Lung (tissue), 12 donors: Measurements from ENCODE around the gene GFY. TPM values are rescaled to one million over a fixed set of nuclear protein-coding genes. Genes with fewer than 3 reads are reported as not detected.

Experiments
- ATAC-seq: fragments of 200-7000 bp; cut with Tn5 transposase; one replicate; pipeline ENCODE4 v1.9.1; 2020; ENCODE audit warnings: moderate number of reproducible peaks; ENCODE audit not compliant: insufficient read depth, low FRiP score
- DNase-seq, 3 donors: peaks; one replicate each; pipeline ENCODE4 v3.0.0-alpha.2; 2013 to 2017
- H3K27ac ChIP-seq, 2 donors: one replicate each; pipeline ENCODE4 v1.5.1; 2013; ENCODE audit warnings: mild to moderate bottlenecking in 2 of 2, moderate library complexity in 2 of 2, control low read depth in 1 of 2, inconsistent platforms in 1 of 2, low read depth in 1 of 2, low read length in 1 of 2
- H3K27me3 ChIP-seq, 3 donors: one replicate each; pipeline ENCODE4 v1.5.1; 2013; ENCODE audit warnings: low read length in 2 of 3; ENCODE audit not compliant: control insufficient read depth in 3 of 3, insufficient read depth in 3 of 3
- H3K36me3 ChIP-seq, 4 donors: one replicate each; pipeline ENCODE4 v1.5.1; 2013; ENCODE audit warnings: low read length in 4 of 4, mild to moderate bottlenecking in 1 of 4, moderate library complexity in 1 of 4; ENCODE audit not compliant: control insufficient read depth in 4 of 4, insufficient read depth in 4 of 4
- H3K4me1 ChIP-seq, 5 donors: one replicate each; pipeline ENCODE4 v1.5.1; 2013; ENCODE audit warnings: low read length in 5 of 5, mild to moderate bottlenecking in 2 of 5, moderate library complexity in 1 of 5; ENCODE audit not compliant: control insufficient read depth in 5 of 5, insufficient read depth in 5 of 5
- H3K4me3 ChIP-seq: one replicate; pipeline ENCODE4 v1.5.1; 2013; ENCODE audit warnings: mild to moderate bottlenecking, control low read depth, moderate library complexity
- H3K9ac ChIP-seq, 2 donors: one replicate each; pipeline ENCODE4 v1.5.1; 2013; ENCODE audit warnings: low read length in 2 of 2, control low read depth in 1 of 2; ENCODE audit not compliant: insufficient read depth in 1 of 2
- H3K9me3 ChIP-seq, 4 donors: one replicate each; pipeline ENCODE4 v1.5.1; 2013; ENCODE audit warnings: low read length in 3 of 4, mild to moderate bottlenecking in 1 of 4, moderate library complexity in 1 of 4; ENCODE audit not compliant: control insufficient read depth in 4 of 4, insufficient read depth in 3 of 4
- CTCF ChIP-seq: IDR thresholded peaks from 2 replicates; pipeline ENCODE4 v1.5.1; 2012; ENCODE audit warnings: mild to moderate bottlenecking; ENCODE audit errors: control extremely low read depth, extremely low read depth
- WGBS, 2 donors: extraction: QIAGEN DNeasy Blood & Tissue Kit; methylation state at CpG; one replicate each; pipeline ENCODE4 v1.1.7; 2013; 5-methylcytosine and 5-hydroxymethylcytosine counted together
- polyA plus RNA-seq, 2 donors: library from polyadenylated mRNA; stranded (reverse); fragments of 200-250 nt; gene quantifications; one replicate each; pipeline ENCODE4 v1.2.1, GENCODE V29; 2013
- total RNA-seq, 2 donors: library from RNA; depleted of rRNA in 1 of 2; stranded (reverse); fragments of >200 nt in 1 of 2; gene quantifications; one replicate each; pipeline ENCODE4 v1.2.1, GENCODE V29; 2014 to 2021
- donor health status: control.
- donor health status: control.
- donor health status: Bipolar disorder and iron deficiency.
- donor health status: healthy.
- donor health status: DM: yes; HTN: yes; CAD: no.

Gene GFY
- total and polyA plus RNA-seq, 4 donors = not detected

- TF ChIP-seq CTCF = no peak
- Histone ChIP-seq H3K27ac (peak within 1 kb of the TSS; percentile 83 to 96), H3K27me3 (no peaks in the 10 kb centered on the region), H3K9me3 (no peaks in the 10 kb centered on the region), H3K36me3 (peaks cover 0 to 19% (median 9%) of the 10 kb centered on the region in 4 donors), H3K4me3 (peak within 1 kb of the TSS; percentile 67), H3K4me1 (peaks cover 0 to 26% (median 7%) of the 10 kb centered on the region in 5 donors), H3K9ac (peak within 1 kb of the TSS; percentile 83 to 97)
- ATAC-seq (peak; percentile 78), DNase-seq (peak; percentile 98 to 100 (median 100))
- WGBS, 2 donors = 0% methylated on average over 42 of the region's 42 CpGs
Measured at GRCh38 chr19:49451430-49452181, 26.4 kb downstream of the GFY start, which contains the start of gene PIH1D1. Gene PIH1D1, minus strand, starts transcription at chr19:49451814. Its CDS starts 240 bp downstream, at chr19:49451574.

- peak within 1 kb of the TSS; percentile 64 for H3K4me3 ChIP-seq
- no peak for TF ChIP-seq CTCF
- H3K4me1 ChIP-seq = peaks cover 0 to 31% (median 5%) of the 10 kb centered on the region in 5 donors
- peak within 1 kb of the TSS; percentile 74 to 81 for H3K9ac ChIP-seq
- H3K27ac ChIP-seq = peak within 1 kb of the TSS; percentile 96
- peaks cover 0 to 13% (median 4%) of the 10 kb centered on the region in 4 donors for H3K36me3 ChIP-seq
- peak; percentile 91 for ATAC-seq
- peak; percentile 99 for DNase-seq
- WGBS, 2 donors = 0% methylated on average over 60 to 66 of the region's 66 CpGs
- H3K27me3 ChIP-seq = no peaks in the 10 kb centered on the region
- no peaks in the 10 kb centered on the region for H3K9me3 ChIP-seq
Measured at GRCh38 chr19:49453013-49453756, 28.0 kb downstream of the GFY start, which contains the start of gene ALDH16A1. Gene ALDH16A1, plus strand, starts transcription at chr19:49453225. Its CDS starts 107 bp downstream, at chr19:49453332.

GRCh38 chr19:49453757-49454240 is 28.6 kb downstream of the GFY start:
- Histone ChIP-seq H3K36me3 (peaks cover 0 to 9% (median 4%) of the 10 kb centered on the region in 4 donors), H3K9me3 (no peaks in the 10 kb centered on the region), H3K4me3 (peak overlapping the region; percentile 48), H3K27me3 (no peaks in the 10 kb centered on the region), H3K4me1 (peaks cover 0 to 37% (median 8%) of the 10 kb centered on the region in 5 donors), H3K9ac (peak overlapping the region; percentile 68 to 81), H3K27ac (peak overlapping the region; percentile 96)
- DNase-seq (no peak), ATAC-seq (no peak)
- TF ChIP-seq CTCF = no peak
- 34 to 35% methylated on average over 10 of the region's 10 CpGs for WGBS, 2 donors
